ENCODE results near the gene GRAPL. TPM values are rescaled to one million over a fixed set of nuclear protein-coding genes. Genes with fewer than 3 reads are reported as not detected.
A peak's percentile ranks its signal among the peaks of the same experiment; 100 is the strongest.
"Not testable (repeated sequence)": the region's sequence is repeated elsewhere in the genome, so short reads cannot be mapped to it uniquely, and the experiment has no call there.

Gene GRAPL
- total RNA-seq, 1 donor from 2014 or later: 5.4 TPM

DNA sequence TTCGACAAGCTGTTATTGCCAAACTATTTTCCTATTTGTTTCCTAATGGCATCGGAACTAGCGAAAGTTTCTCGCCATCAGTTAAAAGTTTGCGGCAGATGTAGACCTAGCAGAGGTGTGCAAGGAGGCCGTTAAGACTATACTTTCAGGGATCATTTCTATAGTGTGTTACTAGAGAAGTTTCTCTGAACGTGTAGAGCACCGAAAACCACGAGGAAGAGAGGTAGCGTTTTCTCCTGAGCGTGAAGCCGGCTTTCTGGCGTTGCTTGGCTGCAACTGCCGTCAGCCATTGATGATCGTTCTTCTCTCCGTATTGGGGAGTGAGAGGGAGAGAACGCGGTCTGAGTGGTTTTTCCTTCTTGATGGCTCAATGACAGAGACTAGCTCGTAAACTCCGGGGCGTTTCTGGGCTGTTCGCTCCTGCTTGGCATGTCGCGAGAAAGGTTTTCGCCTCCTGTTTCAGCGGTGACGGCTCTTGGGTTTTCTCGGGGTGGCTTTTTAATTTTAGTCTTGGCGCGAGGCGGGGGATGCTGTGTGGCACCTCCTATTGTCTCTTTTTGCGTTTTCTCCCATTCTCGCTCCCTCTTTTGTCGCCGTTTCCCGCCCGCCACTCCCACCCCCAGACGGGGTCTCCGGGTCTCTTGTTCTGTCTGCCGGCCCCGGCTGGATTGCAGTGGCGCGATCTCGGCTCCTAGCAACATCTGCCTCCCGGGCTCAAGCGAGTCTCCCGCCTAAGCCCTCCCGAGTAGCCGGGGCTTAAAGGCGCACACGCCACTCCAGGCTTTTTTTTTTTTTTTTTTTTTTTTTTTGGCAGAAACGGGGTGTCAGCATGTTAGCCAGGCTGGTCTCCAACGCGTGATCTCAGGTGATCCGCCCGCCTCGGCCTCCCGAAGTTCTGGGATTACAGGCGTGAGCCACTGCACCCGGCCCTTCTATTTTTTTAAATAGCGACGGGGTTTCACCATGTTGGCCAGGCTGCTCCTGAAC is 60.8 kb downstream of the GRAPL start:
- not testable (repeated sequence) for DNase-seq (ENCODE audit: low spot score)

GRCh38 chr17:19188870-19189708 is 61.7 kb downstream of the GRAPL start:
- DNase-seq (ENCODE audit: low spot score): not testable (repeated sequence)

DNA sequence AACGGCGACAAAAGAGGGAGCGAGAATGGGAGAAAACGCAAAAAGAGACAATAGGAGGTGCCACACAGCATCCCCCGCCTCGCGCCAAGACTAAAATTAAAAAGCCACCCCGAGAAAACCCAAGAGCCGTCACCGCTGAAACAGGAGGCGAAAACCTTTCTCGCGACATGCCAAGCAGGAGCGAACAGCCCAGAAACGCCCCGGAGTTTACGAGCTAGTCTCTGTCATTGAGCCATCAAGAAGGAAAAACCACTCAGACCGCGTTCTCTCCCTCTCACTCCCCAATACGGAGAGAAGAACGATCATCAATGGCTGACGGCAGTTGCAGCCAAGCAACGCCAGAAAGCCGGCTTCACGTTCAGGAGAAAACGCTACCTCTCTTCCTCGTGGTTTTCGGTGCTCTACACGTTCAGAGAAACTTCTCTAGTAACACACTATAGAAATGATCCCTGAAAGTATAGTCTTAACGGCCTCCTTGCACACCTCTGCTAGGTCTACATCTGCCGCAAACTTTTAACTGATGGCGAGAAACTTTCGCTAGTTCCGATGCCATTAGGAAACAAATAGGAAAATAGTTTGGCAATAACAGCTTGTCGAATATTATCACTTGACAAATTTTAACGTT is 62.5 kb downstream of the GRAPL start:
- DNase-seq (ENCODE audit: low spot score): not testable (repeated sequence)

GRCh38 chr17:19196382-19197204 is 69.2 kb downstream of the GRAPL start:
- DNase-seq (ENCODE audit: low spot score): peak; percentile 5

DNA sequence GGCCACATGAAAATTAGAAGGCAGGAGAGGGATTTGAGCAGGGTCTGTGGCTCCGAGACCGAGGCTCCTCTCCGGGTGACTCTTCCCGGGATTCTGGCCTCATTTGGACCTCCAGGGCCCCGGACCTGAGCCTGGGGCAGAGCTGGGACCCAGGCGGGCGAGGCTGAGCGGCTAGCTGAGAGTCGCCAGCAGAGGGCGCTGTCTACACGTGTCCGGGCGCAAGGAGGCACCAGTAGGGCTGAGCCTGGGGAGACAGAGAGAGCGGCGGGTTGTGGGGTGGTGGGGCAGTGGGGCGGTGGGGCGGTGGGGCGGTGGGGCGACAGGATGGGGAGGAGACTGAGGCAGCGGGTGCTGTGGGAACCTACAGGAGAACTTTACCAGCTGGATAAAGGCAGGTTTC is 75.1 kb downstream of the GRAPL start:
- not testable (repeated sequence) for DNase-seq (ENCODE audit: low spot score)

- DNase-seq (ENCODE audit: low spot score): not testable (repeated sequence)
Observed at GRCh38 chr17:19203429-19203828, 76.0 kb downstream of the GRAPL start.

Other genes with a start within 250 kb of the GRAPL start
- gene SLC5A10, start 175.4 kb upstream of the GRAPL start, total RNA-seq: not detected
- 8.9 TPM for gene FAM83G, start 122.8 kb upstream of the GRAPL start, total RNA-seq
- 5.9 TPM for gene GRAP, start 80.6 kb upstream of the GRAPL start, total RNA-seq
- 45.1 TPM for gene EPN2, start 109.8 kb downstream of the GRAPL start, total RNA-seq
- gene B9D1, start 235.1 kb downstream of the GRAPL start, total RNA-seq: 7.5 TPM